ENCODE data around the gene MYMK.

The MYMK gene

GRCh38 chr9:133505186-133505830, 19.5 kb downstream of the MYMK start:
- DNase-seq (ENCODE audit: low read depth in 2 of 2): no peak

DNA sequence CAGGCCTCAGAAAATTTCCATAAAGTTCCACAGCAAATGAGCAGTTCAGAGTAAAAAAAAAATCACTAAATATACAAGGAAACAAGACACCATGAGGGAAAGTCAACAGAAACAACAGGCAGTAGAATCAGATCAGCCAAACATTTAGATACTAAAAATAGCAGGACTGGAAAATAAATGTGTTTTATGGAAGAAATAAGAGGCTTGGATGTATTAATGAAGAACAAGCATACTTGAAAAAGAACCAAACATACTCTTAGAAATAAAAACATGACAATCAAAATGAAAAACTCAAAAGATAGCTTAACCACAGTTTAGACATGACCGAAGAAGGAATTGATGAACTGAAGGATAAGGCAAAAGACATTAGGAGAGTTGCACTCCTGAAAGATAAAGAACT, 22.6 kb downstream of the MYMK start:
- DNase-seq (ENCODE audit: low read depth in 2 of 2): no peak

- DNase-seq (ENCODE audit: low read depth in 2 of 2): no peak
Observed at GRCh38 chr9:133499892-133500270, 24.9 kb downstream of the MYMK start.

DNA sequence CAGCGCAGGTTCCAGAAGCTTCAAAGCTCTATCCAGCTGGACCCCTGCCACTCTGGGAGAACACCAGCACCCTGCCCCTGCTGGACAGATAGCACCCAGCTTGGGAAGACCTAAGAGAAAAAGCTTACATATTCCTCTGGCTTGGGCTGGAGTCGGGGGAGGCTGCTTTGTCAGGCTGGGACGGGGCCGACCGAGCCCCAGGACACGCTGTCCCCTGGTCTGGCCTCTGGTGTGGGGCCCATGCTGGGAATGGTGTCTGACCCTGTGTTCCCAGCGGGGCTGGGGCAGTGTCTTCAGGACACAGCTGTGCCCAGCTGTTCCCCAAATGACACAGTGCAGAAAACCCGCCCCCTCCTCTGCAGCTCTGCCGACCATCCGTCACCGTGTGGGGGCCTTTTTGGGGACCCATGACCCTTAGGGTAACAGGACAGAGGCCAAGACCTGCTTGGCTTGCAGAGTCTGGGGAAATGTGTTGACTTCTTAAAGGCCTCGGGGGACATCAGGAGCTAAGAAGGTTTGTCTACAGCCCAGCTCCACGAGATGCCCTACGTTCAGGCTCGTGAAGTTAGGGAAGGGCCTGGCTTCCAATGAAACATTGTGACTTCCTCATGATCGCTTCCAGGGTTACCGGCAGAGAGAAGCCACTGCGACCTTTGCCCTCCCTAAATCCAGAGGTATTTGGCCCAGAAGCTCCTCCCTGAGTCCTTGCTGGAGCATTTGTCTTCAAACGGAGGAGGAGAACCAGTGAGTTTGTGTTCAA, 25.4 kb downstream of the MYMK start:
- no peak for DNase-seq (ENCODE audit: low read depth in 2 of 2)

DNA sequence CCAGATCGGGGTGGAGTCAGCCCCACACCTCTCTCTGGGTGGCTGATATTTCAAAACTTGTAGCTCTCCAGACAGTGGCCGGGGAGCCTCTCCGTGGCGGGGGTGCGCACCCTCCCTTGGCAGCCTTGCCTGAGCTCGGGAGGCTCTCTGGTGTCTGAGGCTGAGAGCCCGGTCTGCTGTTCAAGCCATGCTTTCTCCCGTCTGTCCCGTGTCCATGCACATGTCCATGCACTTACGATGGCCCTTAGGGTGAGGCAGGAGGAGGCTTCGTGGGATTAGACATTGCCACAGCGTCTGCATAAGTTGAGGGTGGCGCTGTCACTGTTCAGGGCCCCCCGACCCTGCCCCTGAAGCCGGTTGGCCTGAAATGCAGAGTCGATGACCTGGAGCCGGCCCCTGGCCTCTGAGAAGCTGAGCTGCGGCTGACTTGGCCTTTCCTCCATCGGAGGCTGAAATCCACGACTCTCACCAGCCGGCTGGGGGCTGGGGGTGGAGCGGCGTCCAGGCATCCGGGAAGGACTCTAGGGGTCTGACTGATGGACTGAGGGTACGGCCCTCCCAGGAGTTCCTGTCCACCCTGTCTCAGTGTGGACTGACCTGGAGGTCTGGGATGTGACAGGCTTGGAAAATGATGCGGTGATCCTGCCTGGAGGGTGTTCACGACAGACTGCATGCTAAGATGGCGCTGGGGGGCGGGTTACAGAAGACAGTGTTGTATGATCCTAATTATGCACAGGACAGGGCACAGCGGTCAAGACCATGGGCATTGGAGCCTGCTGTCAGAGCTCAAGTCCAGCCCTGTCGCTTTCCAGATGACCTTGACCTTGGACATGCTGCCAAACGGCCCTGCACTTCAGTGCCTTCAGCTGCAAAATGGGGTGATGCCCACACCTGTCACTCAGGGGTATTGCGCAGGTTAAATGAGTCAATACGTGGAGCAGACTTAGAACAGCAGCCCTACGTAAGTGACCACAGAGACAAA, 27.6 kb downstream of the MYMK start:
- no peak for DNase-seq (ENCODE audit: low read depth in 2 of 2)

DNA sequence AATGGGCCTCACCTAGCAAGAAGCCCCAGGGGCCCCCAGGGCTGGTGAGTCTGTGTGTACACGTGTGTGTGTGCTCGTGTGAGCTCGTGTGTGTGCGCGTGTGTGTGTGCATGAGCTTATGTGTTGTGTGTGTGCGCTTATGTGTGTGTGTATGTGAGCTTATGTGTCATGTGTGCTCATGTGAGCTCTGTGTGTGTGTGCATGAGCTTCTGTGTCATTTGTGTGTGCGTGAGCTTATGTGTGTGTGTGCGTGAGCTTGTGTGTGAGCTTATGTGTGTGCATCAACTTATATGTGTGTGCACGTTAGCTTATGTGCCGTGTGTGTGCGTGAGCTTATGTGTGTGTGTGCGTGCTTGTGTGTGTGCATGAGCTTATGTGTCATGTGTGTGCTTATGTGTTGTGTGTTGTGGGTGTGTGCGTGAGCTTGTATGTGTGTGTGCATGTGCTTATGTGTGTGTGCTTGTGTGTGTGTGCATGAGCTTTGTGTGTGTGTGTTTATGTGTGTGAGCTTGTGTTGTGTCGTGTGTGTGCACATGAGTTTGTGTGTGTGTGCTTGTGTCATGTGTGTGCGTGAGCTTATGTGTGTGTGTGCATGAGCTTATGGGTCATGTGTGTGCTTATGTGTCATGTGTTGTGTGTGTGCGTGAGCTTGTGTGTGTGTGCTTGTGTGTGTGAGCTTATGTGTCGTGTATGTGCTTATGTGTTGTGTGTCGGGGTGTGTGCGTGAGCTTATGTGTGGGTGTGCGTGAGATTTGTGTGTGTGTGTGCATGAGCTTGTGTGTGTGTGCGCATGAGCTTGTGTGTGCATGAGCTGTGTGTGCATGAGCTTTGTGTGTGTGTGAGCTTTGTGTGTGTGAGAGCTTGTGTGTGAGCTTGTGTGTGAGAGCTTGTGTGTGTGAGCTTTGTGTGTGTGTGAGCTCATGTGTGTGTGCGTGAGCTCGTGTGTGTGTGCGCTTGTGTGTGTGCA, 29.1 kb downstream of the MYMK start:
- DNase-seq (ENCODE audit: low read depth in 2 of 2): no peak

- DNase-seq (ENCODE audit: low read depth in 2 of 2): no peak
Observed at GRCh38 chr9:133494636-133495326, 30.0 kb downstream of the MYMK start.

DNA sequence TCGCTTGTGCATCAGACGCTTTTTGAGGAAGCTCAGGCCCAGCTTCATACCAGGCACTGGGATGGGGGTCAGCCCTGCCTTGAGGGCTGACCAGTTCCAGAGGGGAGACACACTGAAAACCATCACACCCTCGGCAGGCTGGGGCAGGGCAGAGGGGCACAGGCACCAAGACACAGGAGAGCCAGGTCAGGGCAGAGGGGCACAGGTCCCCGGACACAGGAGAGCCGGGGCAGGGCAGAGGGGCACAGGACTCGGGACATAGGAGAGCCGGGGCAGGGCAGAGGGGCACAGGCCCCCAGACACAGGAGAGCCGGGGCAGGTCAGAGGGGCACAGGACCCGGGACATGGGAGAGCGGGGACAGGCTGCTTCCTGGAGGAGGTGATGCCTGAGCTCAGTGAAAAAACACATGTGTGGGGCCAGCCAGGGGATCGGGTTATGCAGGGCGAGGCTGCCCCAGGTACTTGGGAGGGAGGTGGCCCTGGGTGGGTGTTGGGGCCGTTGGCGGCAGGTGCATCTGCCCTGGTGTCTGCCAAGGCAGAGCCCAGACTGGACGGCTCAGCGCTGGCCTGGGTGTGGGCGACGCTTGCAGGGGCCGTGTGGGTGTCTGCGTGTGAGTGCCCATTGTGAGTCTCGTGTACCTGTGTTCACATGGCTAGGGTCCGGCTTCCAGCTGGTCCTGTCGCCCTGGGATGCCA, 30.8 kb downstream of the MYMK start:
- no peak for DNase-seq (ENCODE audit: low read depth in 2 of 2)

DNA sequence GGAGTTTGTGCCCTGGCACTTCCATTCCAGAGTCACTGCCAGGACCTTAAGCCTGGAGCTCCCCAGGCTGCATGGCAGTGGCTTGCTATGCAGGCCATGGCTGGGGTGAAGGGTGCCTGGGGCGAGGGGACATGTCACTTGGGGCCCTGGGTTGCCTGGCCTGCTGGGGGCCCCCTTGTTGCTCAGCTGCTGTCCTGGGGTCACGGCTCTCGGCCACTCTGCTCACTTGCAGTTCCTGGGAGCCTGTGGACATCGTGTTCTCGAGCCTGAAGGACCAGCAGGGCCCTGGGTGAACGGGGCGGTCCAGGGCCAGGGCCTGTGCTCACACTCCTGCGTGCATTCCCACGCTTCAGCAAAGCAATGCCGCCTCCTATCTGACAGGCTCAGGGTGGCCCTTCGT, 31.3 kb downstream of the MYMK start:
- DNase-seq (ENCODE audit: low read depth in 2 of 2): no peak

- DNase-seq (ENCODE audit: low read depth in 2 of 2): no peak
Observed at GRCh38 chr9:133492061-133493021, 32.4 kb downstream of the MYMK start.

DNA sequence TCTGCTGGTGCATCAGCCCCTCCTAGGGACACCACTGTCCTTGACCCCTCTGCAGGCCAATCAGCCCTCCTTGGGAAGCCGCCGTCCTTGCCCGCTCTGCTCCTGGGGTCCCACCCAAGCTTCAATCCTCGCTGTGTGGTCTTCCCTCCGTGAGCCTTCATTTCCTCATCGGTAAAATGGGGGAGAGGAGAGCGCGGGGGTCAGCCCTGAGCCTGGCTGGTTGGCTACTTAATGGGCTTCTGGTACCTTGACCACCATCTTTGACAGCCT, 33.2 kb downstream of the MYMK start:
- no peak for DNase-seq (ENCODE audit: low read depth in 2 of 2)

- DNase-seq (ENCODE audit: low read depth in 2 of 2): no peak
Observed at GRCh38 chr9:133490865-133491655, 33.7 kb downstream of the MYMK start.

DNA sequence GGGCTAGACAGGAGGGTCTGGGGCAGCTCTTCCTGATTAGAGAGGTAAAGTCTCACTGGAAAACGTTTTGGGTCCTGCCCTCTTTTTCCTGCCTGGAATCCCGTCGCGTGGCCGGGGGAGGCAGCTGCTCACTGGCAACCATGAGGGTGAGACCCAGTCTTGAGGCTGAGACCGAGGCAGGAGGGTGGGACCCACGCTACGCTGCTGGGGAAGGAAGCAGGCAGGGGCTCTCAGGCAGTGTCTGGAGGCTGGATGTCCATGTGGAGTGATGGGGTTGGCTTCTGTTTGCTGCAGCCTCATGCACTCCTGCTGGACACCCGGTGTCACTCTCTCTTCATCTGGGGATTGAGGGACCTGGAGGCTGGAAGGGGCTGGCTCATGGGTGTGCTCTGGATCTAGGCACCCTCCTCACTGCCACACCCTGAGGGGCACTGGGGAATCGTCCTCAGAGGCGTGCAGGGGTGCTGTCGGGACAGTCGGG, 34.5 kb downstream of the MYMK start:
- no peak for DNase-seq (ENCODE audit: low read depth in 2 of 2)

DNA sequence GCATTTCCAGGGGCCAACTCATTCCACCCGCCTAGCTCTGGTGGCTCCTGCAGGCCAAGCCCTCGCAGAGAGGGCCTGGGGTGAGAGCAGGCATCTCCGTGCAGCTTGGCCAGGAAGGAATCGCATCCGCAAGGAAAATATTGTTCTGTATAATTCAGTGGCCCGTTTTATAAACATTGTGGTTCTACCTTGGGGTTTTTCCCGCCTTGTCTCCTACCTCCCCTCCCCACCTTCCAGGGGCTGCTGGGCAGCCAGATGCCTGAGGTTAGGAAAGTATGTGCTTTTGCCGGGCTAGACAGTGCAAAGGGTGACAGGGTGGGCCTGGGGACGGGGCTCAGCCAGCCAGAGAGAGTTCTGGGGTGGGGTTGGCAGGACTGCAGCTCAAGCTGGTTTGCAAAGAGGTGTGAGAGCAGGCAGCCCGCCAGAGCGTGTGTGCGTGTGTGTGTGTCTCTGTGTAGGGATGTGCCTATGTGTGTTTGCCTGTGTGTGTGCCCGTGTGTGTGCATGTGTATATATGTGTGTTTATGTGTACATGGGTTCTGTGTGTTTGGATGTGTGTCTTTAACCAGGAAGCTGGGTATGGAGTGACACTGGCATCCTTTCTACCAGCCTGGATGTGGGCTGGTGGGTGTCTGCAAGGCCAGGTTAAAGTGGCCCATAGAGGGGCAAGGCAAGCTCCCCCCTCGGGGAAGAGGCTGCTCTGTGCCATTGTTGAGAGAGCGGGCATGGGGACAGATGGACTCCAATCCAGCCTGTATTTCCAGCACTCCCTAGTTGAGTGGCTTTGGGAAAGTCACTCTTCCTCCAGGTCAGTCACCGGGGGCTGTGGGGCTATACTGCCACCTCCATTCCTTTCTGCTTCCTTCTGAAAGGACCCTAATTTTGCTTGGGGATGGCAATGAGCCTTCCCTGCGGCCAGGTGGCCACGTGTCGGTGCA, 35.2 kb downstream of the MYMK start:
- no peak for DNase-seq (ENCODE audit: low read depth in 2 of 2)

- DNase-seq (ENCODE audit: low read depth in 2 of 2): no peak
Observed at GRCh38 chr9:133488686-133489252, 36.0 kb downstream of the MYMK start.

GRCh38 chr9:133487331-133487725, 37.4 kb downstream of the MYMK start:
- no peak for DNase-seq (ENCODE audit: low read depth in 2 of 2)
